SK-N-MC (cell line): ENCODE data around the gene RASA1.
"Not testable (repeated sequence)": the region's sequence is repeated elsewhere in the genome, so short reads cannot be mapped to it uniquely, and the experiment has no call there.

Experiments
- EZH2 ChIP-seq: fragments of 200-600 bp; sonication (generic); IDR thresholded peaks from one replicate; pipeline ENCODE4 v1.6.1; 2017; ENCODE audit warnings: antibody characterized with exemption
- POLR2AphosphoS5 ChIP-seq: IDR thresholded peaks from 2 replicates; pipeline ENCODE4 v1.6.1; 2012; ENCODE audit warnings: mild to moderate bottlenecking, low read depth, low read length, borderline replicate concordance

GRCh38 chr5:87287266-87287665 lies 19.6 kb downstream of the RASA1 start:
- not testable (repeated sequence) for TF ChIP-seq EZH2, POLR2AphosphoS5
